NCI-H187 (cell line): Measurements from ENCODE around the gene CDH4.

Experiments
- DNase-seq, 2 experiments: peaks; one replicate each; lab custom pipeline; 2025; lab: John Stamatoyannopoulos, UW

Gene CDH4

GRCh38 chr20:61608275-61609085 is 356.4 kb downstream of the CDH4 start:
- no peak for DNase-seq

- DNase-seq = no peak
Observed at GRCh38 chr20:61609461-61609860, 357.4 kb downstream of the CDH4 start.

DNA sequence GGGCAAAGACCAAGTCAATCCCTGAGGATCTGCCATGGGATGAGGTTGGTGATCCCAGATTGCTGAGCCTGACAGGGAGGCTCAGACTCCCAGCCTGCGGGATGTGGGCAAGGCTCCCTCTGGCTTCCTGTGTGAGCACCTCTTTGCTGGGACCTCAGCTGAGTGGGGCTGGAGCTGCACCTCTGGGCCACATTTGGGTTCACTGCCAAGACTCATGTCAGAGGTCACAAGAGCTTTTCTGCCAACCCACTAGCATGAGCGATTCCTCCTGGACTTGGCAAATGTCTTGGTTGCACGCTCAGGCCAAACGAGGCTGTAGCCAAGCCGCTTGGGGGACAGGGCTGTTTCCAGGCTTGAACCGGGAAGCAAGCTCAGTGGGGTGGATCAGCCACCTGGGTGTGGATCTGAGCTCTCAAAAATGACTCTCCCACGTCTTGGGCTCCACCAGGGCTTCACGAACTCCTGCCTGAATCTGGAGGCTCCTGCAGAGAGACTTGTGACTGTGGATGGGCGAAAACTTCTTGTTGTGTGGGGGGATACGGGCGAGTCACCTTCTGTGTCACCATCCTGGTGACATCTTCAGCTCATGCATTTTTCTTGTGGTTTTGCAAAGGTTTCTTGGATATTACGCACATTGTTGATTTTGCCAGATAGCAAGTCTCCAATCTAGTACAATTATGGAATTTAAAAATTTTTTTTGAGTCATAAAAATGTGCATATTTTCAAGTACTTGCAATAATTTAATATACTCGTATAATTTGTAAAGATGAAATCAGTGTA is 359.5 kb downstream of the CDH4 start:
- no peak for DNase-seq

- no peak for DNase-seq
Observed at GRCh38 chr20:61613917-61614705, 362.1 kb downstream of the CDH4 start.

- DNase-seq = no peak
Observed at GRCh38 chr20:61614706-61615100, 362.6 kb downstream of the CDH4 start.

- no peak for DNase-seq
Observed at GRCh38 chr20:61615806-61616205, 363.7 kb downstream of the CDH4 start.

GRCh38 chr20:61619751-61620150 is 367.7 kb downstream of the CDH4 start:
- no peak for DNase-seq

GRCh38 chr20:61620174-61620573 is 368.1 kb downstream of the CDH4 start:
- DNase-seq = no peak

DNA sequence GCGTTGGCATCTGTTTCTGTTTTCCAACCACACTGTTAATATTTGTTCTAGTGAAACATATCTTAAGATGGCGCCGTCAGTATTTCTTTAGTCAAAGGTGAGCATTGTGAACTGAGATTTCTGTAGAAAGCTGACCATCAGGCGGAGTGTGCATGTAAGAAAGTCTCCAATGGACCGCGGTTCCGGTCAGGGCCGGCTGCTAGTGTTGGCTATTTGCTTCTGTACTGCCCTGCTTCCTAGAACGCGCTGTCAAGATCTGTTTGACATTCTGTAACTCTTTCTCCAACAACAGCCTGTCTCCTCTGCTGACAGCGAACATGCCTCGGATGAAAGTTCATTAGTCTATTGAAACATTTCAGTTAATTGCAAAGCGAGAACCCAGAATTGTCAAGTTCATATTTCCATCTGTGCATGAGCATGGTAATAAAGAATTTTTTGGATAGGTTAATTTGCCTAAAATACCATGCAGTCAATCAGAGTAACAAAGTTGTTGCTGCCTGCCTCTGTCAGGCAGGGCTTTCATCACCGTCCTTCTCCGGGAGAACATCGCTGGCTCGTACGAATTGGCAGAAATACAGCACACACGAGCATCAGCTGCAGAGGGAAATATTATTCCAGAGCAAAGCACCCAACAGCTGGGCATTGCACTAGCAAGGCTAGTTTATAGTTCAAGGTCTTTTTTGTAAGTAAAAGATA is 369.1 kb downstream of the CDH4 start:
- no peak for DNase-seq

GRCh38 chr20:61621852-61622251 is 369.8 kb downstream of the CDH4 start:
- DNase-seq = no peak

DNA sequence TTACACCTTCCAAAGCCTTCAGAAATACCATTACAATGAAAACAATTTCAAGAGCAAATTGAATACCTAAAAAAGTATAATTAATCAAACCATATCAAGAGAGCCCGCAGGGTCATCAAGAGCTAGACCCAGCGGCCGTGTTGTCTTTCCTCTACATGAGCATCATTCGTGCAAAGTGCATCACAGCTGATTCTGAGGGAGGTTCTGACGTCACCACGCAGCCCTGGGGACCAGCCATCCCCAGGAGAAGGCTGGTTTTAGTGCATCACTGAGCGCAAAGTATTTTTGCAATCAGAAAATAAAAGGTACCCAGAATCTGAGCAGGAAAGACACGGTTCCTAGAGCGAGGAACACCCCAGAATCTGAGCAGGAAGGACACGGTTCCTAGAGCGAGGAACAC is 371.4 kb downstream of the CDH4 start:
- no peak for DNase-seq

DNA sequence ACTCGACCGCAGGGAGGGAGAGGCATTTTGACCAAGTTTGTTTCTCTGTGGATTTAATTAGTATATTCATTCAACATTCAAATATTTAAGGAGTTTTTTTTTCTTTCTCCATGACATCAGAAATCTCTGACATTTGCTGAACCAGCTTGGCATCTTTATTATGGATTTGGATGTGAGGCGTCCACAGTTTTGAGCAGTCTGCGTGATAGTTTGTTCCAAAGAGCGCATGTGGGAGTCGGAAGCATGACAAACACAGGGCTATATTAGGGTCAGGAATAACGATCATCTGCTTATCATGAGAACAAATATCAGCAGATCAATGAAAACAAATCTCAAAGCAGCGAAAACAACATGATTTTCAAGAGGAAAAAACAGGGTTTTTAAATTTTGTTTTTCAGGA is 373.2 kb downstream of the CDH4 start:
- DNase-seq = no peak

DNA sequence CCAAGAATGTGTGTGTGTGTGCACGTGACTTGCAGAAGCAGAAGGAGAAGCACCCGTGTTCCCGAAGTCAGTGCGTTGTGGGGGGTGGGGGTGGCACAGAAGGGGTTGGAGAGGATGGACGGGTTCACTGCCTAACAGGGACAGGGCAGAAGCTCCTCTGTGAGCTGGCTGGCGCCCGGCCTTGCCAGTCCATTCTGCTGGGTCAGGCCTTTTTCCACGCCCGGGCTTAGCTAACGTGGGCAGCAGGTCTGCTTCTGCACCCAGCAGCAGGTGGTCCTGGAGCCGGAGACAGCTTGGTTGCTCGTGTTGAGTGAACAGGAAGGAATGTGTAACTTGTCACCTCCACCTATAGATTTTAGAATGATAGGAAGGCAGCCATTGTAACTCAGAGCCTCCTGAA is 374.4 kb downstream of the CDH4 start:
- no peak for DNase-seq

DNA sequence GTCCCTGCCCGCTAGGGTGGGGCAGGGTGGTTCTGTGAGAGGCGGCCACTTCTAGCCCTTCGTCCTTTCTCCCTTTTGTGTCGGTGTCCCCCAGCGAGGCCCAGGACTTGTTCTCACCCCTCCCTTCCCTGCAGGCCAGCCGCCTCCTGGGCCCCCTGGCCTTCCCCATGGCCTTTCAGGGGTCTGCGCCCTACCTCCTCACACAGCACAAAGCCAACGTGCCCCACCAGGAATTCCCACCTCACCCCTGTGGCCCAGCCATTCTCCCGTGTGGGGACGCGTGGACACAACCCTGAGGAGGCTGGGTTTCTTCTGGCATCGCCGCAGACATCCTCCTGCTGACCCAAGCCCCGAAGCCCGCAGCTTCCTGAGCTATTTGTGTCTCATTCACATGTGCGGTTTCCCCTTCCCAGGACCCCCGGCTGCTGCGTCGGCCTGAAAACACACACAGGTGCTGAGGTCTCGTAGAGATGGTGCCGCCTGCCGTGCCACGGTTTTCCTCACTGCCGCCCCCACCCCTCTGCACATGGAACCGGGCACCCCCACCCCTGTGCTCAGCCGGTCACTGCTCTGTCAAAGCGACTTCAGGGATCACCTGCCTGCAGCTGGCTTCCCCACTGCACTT is 375.8 kb downstream of the CDH4 start:
- DNase-seq = no peak

- DNase-seq = no peak
Observed at GRCh38 chr20:61628480-61628879, 376.4 kb downstream of the CDH4 start.

DNA sequence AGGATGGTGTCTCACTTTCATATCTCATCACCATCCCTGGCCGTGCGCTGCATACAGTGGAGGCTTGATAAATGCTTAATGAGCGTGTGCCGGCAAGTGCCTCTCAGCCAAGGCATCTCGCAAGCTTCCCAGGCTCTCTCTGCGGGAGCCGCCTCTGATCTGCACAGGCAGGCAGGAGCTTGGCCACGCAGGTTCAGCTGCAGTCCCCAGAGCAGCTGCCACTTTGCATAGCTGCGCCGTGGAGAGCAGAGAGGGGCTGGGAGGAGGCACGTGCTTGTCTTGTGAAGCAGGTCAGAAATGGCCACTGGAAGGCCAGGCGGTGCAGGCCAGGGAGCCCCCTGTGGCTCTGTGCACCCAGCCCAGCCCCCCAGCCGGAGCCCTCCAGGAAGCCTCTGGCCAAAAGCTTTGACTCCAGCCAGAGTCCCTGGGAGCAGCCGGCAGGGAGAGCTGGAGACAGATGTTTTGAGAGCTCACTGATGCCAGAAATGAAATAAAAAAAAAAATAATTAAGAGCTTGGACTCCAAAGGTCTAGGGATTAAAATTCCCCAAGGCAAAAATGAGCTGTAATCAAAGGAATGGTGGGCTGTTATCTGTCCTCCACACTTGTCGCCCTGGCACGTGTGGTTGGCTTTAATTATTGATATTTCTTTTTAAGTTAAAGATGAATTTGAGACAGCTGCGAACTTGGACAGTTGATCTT is 377.0 kb downstream of the CDH4 start:
- DNase-seq = peak; percentile 35 to 76

DNA sequence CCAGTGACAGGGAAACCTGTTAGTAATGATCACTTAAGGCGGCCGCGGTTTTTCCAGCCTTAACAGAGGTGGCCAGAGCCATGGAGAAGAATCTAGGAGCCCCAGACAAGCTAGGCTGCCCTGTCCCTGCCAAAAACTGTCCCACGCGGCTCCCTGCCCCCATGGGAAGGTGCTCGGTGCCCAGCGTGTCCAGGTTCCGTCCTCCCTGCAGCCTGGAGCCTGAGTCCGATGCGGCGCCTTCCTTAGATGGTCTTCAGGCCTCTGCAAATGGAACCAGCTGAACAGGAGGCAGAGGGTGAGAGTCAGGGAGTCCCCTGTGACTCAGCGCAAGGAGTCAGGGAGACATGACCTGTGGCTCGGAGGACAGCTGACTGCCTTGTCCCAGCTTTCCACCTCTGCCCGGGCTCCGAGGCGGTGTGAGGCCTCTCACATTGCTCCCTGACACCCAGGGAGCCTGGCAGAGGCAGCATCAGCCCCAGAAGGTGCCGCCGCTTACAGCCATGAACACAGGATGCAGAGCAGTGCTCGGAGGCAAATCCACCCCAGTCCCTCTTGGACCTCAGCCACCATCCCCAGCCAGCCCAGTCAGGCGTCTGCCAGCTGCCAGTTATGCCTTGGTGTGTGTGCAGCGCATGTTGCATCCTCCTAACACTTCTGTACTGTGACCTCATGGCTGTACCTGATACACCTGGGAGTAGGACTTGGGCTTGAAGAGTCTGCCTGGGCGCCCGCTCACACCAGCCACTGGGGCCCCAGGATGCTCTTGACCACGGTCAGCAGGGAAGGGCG is 377.7 kb downstream of the CDH4 start:
- no peak for DNase-seq

DNA sequence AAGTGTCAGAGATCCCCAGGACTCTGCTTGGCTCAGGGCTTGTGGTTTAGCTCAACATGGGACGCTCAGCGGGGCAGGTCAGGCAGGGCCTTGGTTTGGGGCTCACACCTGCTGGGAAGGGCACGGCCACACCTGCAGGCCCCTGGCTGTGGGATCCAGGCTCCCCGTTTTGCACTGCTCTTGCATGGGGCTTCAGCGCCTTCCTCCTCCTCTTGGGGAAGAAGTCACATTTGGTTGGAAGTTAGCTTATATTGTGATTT is 378.3 kb downstream of the CDH4 start:
- DNase-seq = no peak

- no peak for DNase-seq
Observed at GRCh38 chr20:61630816-61631215, 378.8 kb downstream of the CDH4 start.

DNA sequence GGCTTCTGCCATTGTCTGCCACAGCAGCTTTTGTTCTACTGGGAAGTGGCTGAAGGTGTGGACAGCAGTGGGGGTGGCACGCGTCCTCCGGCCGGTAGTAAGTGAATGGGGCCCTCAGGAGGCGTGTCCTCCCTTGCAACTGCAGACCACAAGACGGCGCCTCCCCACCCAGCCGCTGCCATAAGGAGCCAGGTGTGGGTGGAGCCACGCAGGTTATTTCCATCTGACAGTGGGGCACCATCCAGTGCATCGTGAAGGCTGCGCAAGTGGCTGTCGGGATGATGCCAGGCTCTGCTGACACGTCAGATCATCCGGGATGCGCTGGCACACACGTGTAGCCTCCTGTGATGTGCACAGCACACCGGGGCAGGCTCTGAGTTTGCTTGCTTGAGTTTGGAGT is 379.7 kb downstream of the CDH4 start:
- no peak for DNase-seq
